Keratinocyte (primary cell): ENCODE data around the gene PFKFB3. TPM values are rescaled to one million over a fixed set of nuclear protein-coding genes. Genes with fewer than 3 reads are reported as not detected.

ENCODE experiments used
- DNase-seq: peaks from one replicate; pipeline ENCODE4 v3.0.0-alpha.2; 2011; ENCODE audit warnings: low read depth, missing footprints, low spot score
- FAIRE-seq: peaks from 2 replicates; lab custom pipeline; 2011; peaks lifted over from hg19 to GRCh38; lab: Jason Lieb, UNC
- H2AFZ ChIP-seq: 2 replicates; pipeline ENCODE4 v1.6.0; 2012; ENCODE audit warnings: low read length, control low read depth, inconsistent platforms; ENCODE audit not compliant: control insufficient read depth
- H3K27ac ChIP-seq: 2 replicates; pipeline ENCODE4 v1.5.1; 2011; ENCODE audit warnings: low read length; ENCODE audit not compliant: control insufficient read depth, insufficient read depth
- H3K27me3 ChIP-seq: 3 replicates; pipeline ENCODE4 v1.6.0; 2011; ENCODE audit warnings: low read length; ENCODE audit not compliant: control insufficient read depth, insufficient read depth; ENCODE audit errors: extremely low read depth
- H3K36me3 ChIP-seq, 2 experiments: 2 replicates in 1 of 2; 3 replicates in 1 of 2; pipeline ENCODE4 v1.5.1; 2011; ENCODE audit warnings: low read length in 2 of 2, mild to moderate bottlenecking in 1 of 2; ENCODE audit not compliant: control insufficient read depth in 2 of 2, insufficient read depth in 2 of 2; ENCODE audit errors: extremely low read depth in 1 of 2
- H3K4me1 ChIP-seq: 3 replicates; pipeline ENCODE4 v1.5.1; 2011; ENCODE audit warnings: low read length; ENCODE audit not compliant: control insufficient read depth, insufficient read depth; ENCODE audit errors: extremely low read depth
- H3K4me2 ChIP-seq: 3 replicates; pipeline ENCODE4 v1.6.0; 2011; ENCODE audit warnings: low read depth, low read length; ENCODE audit not compliant: control insufficient read depth, insufficient read depth; ENCODE audit errors: extremely low read depth
- H3K4me3 ChIP-seq, 3 experiments: fragments of 200-600 bp in 1 of 3; sonication (generic) in 1 of 3; 2 replicates in 2 of 3; 3 replicates in 1 of 3; pipeline ENCODE4 v1.5.1; 2011 to 2016; ENCODE audit warnings: low read length in 3 of 3, mild to moderate bottlenecking in 3 of 3, control low read depth in 2 of 3, inconsistent platforms in 1 of 3, low read depth in 1 of 3, mixed read lengths in 1 of 3, mixed run types in 1 of 3, moderate library complexity in 1 of 3; ENCODE audit not compliant: control insufficient read depth in 2 of 3, insufficient read depth in 2 of 3; ENCODE audit errors: extremely low read depth in 1 of 3
- H3K79me2 ChIP-seq: 2 replicates; pipeline ENCODE4 v1.6.0; 2012; ENCODE audit warnings: low read length; ENCODE audit not compliant: control insufficient read depth, insufficient read depth
- H3K9ac ChIP-seq: 3 replicates; pipeline ENCODE4 v1.6.0; 2011; ENCODE audit warnings: low read length; ENCODE audit not compliant: control insufficient read depth, insufficient read depth; ENCODE audit errors: extremely low read depth
- H3K9me1 ChIP-seq: 3 replicates; pipeline ENCODE4 v1.6.0; 2011; ENCODE audit warnings: low read length; ENCODE audit not compliant: control insufficient read depth, insufficient read depth; ENCODE audit errors: extremely low read depth
- H3K9me3 ChIP-seq: 2 replicates; pipeline ENCODE4 v1.5.1; 2012; ENCODE audit warnings: low read depth, low read length; ENCODE audit not compliant: control insufficient read depth
- H4K20me1 ChIP-seq: 3 replicates; pipeline ENCODE4 v1.6.0; 2011; ENCODE audit warnings: low read length; ENCODE audit not compliant: control insufficient read depth, insufficient read depth; ENCODE audit errors: extremely low read depth
- CTCF ChIP-seq, 3 experiments: IDR thresholded peaks in 1 of 3; conservative IDR thresholded peaks in 1 of 3; optimal IDR thresholded peaks in 1 of 3; 2 replicates in 2 of 3; 3 replicates in 1 of 3; pipeline versions ENCODE3 to v1.5.1; 2011; ENCODE audit warnings: low read length in 3 of 3, mild to moderate bottlenecking in 3 of 3, moderate library complexity in 2 of 3, control low read depth in 1 of 3, inconsistent platforms in 1 of 3; ENCODE audit not compliant: insufficient read depth in 2 of 3; ENCODE audit errors: extremely low read depth in 1 of 3
- EZH2 ChIP-seq: IDR thresholded peaks from one replicate; pipeline ENCODE4 v1.6.1; 2012; ENCODE audit warnings: inconsistent platforms, mild to moderate bottlenecking, low read length, moderate library complexity
- dilution Hi-C: fragments of 300-500 bp; cut with MboI; formaldehyde crosslinking; loops from one replicate; pipeline ENCODE4 v1.7.0; 2020; ENCODE audit warnings: low sequenced_read_pairs; ENCODE audit not compliant: extremely low pct_ligation_motif_present
- polyA plus RNA-seq, 5 experiments: library from polyadenylated mRNA; depleted of rRNA in 3 of 5; stranded (reverse) in 3 of 5; stranded (forward) in 1 of 5; unstranded in 1 of 5; fragments of >200 nt; gene quantifications; 1 replicate in 1 of 5; 2 replicates in 3 of 5; 3 replicates in 1 of 5; pipeline versions ENCODE4 v1.2.1 to v1.2.3, GENCODE V29; 2011 to 2012; ENCODE audit warnings: missing spikeins in 2 of 5, low read depth in 1 of 5, low replicate concordance in 1 of 5

The PFKFB3 gene
- polyA plus RNA-seq, 1 donor (not counting 4 experiments of a cell fraction or from before 2014, with no cell fraction given) = 18.6 TPM

DNA sequence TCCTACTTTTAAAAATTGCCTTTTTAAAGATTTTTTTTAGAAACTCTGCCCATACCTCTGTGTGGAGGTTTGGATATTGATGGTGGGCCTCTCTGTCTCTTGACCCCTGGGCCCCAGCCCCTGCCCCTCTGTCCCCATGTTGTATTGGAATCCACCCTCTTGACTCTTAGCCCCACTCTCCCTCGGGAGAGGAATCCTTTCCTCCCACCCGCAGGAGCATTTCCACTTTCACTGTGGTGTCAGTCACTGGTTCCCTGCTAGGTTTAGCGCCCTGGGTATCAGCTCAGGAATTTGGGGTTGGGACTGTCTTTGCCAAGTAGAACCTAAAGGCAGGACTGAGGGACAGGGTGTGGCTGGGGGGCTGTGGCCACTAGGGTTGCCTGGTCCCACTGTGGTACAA lies 10.1 kb downstream of the PFKFB3 start:
- Histone ChIP-seq H3K4me1 (peaks cover 4% of the 10 kb centered on the region), H4K20me1 (peaks cover 3% of the 10 kb centered on the region), H3K27ac (no peak overlapping the region), H3K4me3 (no peak overlapping the region), H2AFZ (no peak overlapping the region), H3K27me3 (no peaks in the 10 kb centered on the region), H3K4me2 (no peak overlapping the region), H3K9me1 (no peaks in the 10 kb centered on the region), H3K9ac (no peak overlapping the region), H3K36me3 (peaks cover 32 to 41% of the 10 kb centered on the region in 2 experiments), H3K79me2 (peaks cover 33% of the 10 kb centered on the region), H3K9me3 (no peaks in the 10 kb centered on the region)
- TF ChIP-seq CTCF (optimal IDR thresholded peaks at IDR 0.05 in 1 of 3, IDR thresholded peaks at IDR 0.05 in 1 of 3, conservative IDR thresholded peaks at IDR 0.05 in 1 of 3; ENCODE audit: extremely low read depth in 1 of 3, insufficient read depth in 2 of 3, low read length in 3 of 3) (no peak), EZH2 (no peak)
- DNase-seq = no peak
- dilution Hi-C loops = no loop called here
- FAIRE-seq = no peak

DNA sequence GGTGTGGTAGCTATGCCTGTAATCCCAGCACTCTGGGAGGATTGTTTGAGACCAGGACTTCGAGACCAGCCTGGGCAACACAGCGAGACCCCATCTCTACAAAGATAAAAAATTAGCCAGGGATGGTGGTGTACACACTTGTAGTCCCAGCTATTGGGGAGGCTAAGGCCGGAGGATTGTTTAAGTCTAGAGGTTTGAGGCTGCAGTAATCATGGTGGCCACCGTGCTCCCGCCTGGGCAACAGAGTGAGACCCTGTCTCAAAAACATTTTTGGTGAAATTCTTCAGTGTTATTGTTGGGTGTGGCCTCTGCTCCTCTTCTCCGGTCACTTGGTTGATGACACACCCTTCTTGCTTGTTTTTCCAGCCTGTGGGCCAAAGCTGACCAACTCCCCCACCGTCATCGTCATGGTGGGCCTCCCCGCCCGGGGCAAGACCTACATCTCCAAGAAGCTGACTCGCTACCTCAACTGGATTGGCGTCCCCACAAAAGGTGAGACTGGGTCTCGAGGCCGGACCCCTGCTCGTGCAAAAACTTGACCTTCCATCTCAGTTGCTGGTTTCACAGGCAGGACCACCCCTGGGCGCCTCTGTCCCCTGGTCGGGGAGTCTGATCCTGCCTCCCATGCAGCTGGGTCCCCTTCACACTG lies 10.6 kb downstream of the PFKFB3 start:
- H3K79me2 ChIP-seq = peaks cover 30% of the 10 kb centered on the region
- H3K27ac ChIP-seq = no peak overlapping the region
- no peak overlapping the region for H3K4me3 ChIP-seq
- no peak for DNase-seq
- peaks cover 3% of the 10 kb centered on the region for H4K20me1 ChIP-seq
- no peak for TF ChIP-seq EZH2
- no peak overlapping the region for H3K9ac ChIP-seq
- H3K36me3 ChIP-seq = peaks cover 31 to 44% of the 10 kb centered on the region in 2 experiments
- H3K4me1 ChIP-seq = peaks cover 8% of the 10 kb centered on the region
- H3K4me2 ChIP-seq = no peak overlapping the region
- dilution Hi-C loops = no loop called here
- H3K9me3 ChIP-seq = no peaks in the 10 kb centered on the region
- H3K27me3 ChIP-seq = no peaks in the 10 kb centered on the region
- no peak for FAIRE-seq
- no peaks in the 10 kb centered on the region for H3K9me1 ChIP-seq
- H2AFZ ChIP-seq = no peak overlapping the region

DNA sequence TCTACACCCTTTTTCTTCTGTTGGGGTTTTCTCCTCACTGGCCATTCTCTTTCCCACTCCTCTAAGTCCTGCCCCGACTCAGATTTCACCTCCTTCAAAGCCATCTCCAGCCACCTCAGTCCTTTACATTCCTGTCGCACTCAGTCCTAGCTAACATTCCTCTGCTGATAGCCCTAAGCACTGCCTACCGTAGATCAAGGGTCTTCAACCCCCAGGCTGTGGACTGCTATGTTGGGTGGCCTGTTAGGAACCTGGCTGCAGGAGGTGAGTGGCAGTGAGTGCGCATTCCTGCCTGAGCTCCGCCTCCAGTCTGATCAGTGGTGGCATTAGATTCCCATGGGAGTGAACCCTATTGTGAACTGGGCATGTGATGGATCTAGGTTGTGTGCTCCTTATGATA lies 11.2 kb downstream of the PFKFB3 start:
- dilution Hi-C loops = no loop called here
- Histone ChIP-seq H3K27me3 (no peaks in the 10 kb centered on the region), H3K9me3 (no peaks in the 10 kb centered on the region), H3K4me3 (no peak overlapping the region), H4K20me1 (peaks cover 3% of the 10 kb centered on the region), H3K4me1 (peaks cover 11% of the 10 kb centered on the region), H2AFZ (no peak overlapping the region), H3K79me2 (peaks cover 24% of the 10 kb centered on the region), H3K4me2 (no peak overlapping the region), H3K27ac (no peak overlapping the region), H3K9ac (no peak overlapping the region), H3K9me1 (no peaks in the 10 kb centered on the region), H3K36me3 (peaks cover 31 to 44% of the 10 kb centered on the region in 2 experiments)
- DNase-seq (no peak), FAIRE-seq (no peak)
- TF ChIP-seq CTCF (optimal IDR thresholded peaks at IDR 0.05 in 1 of 3, IDR thresholded peaks at IDR 0.05 in 1 of 3, conservative IDR thresholded peaks at IDR 0.05 in 1 of 3; ENCODE audit: extremely low read depth in 1 of 3, insufficient read depth in 2 of 3, low read length in 3 of 3) (no peak), EZH2 (no peak)
